Esophagus muscularis mucosa (tissue), 4 donors: ENCODE data around the gene ETF1. TPM values are rescaled to one million over a fixed set of nuclear protein-coding genes. Genes with fewer than 3 reads are reported as not detected.

Experiments used
- DNase-seq: peaks from one replicate; pipeline ENCODE4 v3.0.0-alpha.2; 2017; ENCODE audit errors: extremely low spot score
- H3K27ac ChIP-seq, 4 donors: fragments of 200-600 bp; sonication (generic); replicated peaks in 1 of 4; 1 replicate in 3 of 4; 2 replicates in 1 of 4; pipeline ENCODE4 v1.5.1; 2016 to 2019; ENCODE audit warnings: mild to moderate bottlenecking in 1 of 4
- H3K27me3 ChIP-seq, 4 donors: fragments of 200-600 bp; sonication (generic); one replicate each; pipeline versions ENCODE4 v1.5.1 to v1.6.0; 2016 to 2019
- H3K36me3 ChIP-seq, 4 donors: fragments of 200-600 bp; sonication (generic); one replicate each; pipeline ENCODE4 v1.5.1; 2016 to 2019
- H3K4me1 ChIP-seq, 4 donors: fragments of 200-600 bp; sonication (generic); one replicate each; pipeline ENCODE4 v1.5.1; 2016 to 2019
- H3K4me3 ChIP-seq, 4 donors: fragments of 200-600 bp; sonication (generic); 1 replicate in 2 of 4; 2 replicates in 2 of 4; pipeline ENCODE4 v1.5.1; 2016 to 2019; ENCODE audit warnings: mild to moderate bottlenecking in 4 of 4, moderate library complexity in 1 of 4
- H3K9me3 ChIP-seq, 4 donors: fragments of 200-600 bp; sonication (generic); 1 replicate in 3 of 4; 2 replicates in 1 of 4; pipeline ENCODE4 v1.5.1; 2016 to 2019
- CTCF ChIP-seq, 3 experiments: fragments of 200-600 bp in 2 of 3; fragments of 450-650 bp in 1 of 3; sonication (generic) in 2 of 3; IDR thresholded peaks; one replicate each; pipeline ENCODE4 v1.5.1; 2017 to 2019; ENCODE audit warnings: antibody characterized with exemption in 3 of 3, mild to moderate bottlenecking in 2 of 3, moderate library complexity in 1 of 3
- EP300 ChIP-seq: sonication (generic); formaldehyde crosslinking; IDR thresholded peaks from one replicate; pipeline ENCODE4 v1.6.1; 2017; ENCODE audit warnings: antibody characterized with exemption
- POLR2A ChIP-seq: fragments of 450-650 bp; IDR thresholded peaks from one replicate; pipeline ENCODE4 v1.6.1; 2017; ENCODE audit warnings: antibody characterized with exemption, moderate library complexity, mild to moderate bottlenecking, low read depth
- POLR2AphosphoS5 ChIP-seq, 2 donors: sonication (generic); formaldehyde crosslinking; IDR thresholded peaks; one replicate each; pipeline ENCODE4 v1.6.1; 2017; ENCODE audit warnings: antibody characterized with exemption in 2 of 2
- WGBS: methylation state at CpG from one replicate; pipeline ENCODE4 v1.1.5; 2018; 5-methylcytosine and 5-hydroxymethylcytosine counted together
- intact Hi-C: fragments of 100-400 bp; cut with DNase I; formaldehyde crosslinking; loops from one replicate; pipeline ENCODE4 v1.15.1; 2023
- total RNA-seq, 4 donors: library from RNA; depleted of rRNA; stranded (reverse); fragments of >200 nt; gene quantifications; one replicate each; pipeline versions ENCODE4 v1.1.0 to v1.2.1, GENCODE V29; 2016

ETF1 gene
- total RNA-seq, 4 donors from 2014 or later: 90.5 to 154 (median 111) TPM

- Histone ChIP-seq H3K9me3 (no peaks in the 10 kb centered on the region), H3K4me3 (peak overlapping the region; percentile 63 to 92 (median 76)), H3K27me3 (no peaks in the 10 kb centered on the region), H3K4me1 (peaks cover 20 to 43% (median 31%) of the 10 kb centered on the region in 4 donors), H3K36me3 (peaks cover 22 to 44% (median 39%) of the 10 kb centered on the region in 4 donors), H3K27ac (peak overlapping the region; percentile 91 to 98 (median 94))
- DNase-seq: no peak
- TF ChIP-seq POLR2A (no peak), EP300 (no peak), POLR2AphosphoS5 (IDR thresholded peaks at IDR 0.05) (no peak), CTCF (IDR thresholded peaks at IDR 0.05) (no peak)
- intact Hi-C loops: loop anchor here (5.0 kb wide), 1 partner anchor 688 kb away; no protein-coding TSS in a partner anchor
- WGBS: 1% methylated on average over 15 of the region's 18 CpGs
Measured at GRCh38 chr5:138574744-138575193, 31.7 kb upstream of the ETF1 start.

DNA sequence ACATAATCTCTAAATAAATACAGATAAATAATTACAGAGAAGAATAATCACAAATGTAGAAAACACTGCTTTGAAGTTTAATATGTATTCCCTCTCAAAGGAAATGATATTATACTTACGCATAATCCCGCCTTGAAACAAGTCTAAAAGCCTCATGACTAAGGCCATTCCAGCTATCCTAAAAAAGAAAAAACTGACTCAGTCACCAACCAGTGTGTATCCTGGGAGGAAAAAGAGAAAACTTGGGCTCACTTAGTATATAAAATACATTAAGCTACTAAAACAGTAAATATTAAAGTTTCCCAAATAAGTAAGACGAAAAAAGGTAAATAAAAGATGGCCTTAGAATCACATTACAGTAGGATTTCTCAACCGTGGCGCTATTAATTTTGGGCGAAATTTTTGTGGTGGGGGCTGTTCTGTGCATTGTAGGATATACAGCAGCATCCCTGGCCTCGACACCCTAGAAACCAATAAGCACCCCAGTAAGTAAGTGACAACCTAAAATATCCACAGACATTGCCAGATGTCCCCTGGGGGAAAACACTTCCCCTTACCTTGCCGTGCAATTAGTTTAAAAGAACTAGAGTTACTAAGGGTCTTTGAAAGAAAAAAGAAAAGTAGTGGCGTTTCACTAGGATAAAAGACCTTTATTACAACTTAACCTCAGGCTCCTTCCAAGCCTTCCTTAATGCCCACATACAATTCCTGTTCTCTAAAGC, 31.1 kb upstream of the ETF1 start:
- H3K27ac ChIP-seq: peak overlapping the region; percentile 91 to 98 (median 94)

DNA sequence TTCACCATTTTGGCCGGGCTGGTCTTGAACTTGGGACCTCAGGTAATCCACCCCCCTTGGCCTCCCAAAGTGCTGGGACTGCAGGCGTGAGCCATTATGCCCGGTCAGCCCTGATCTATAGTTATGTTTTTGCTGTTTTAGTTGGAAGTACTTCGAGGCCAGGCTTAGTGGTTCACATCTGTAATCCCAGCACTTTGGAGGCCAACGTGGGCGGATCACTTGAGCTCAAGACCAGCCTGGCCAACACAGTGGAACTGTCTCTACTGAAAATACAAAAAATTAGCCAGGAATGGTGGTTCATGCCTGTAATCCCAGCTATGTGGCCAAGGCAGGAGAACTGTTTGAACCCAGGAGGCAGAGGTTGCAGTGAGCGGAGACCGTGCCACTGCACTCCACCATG, 30.2 kb upstream of the ETF1 start:
- H3K9me3 ChIP-seq: no peaks in the 10 kb centered on the region
- no peak for TF ChIP-seq POLR2A
- H3K4me1 ChIP-seq: peaks cover 20 to 43% (median 38%) of the 10 kb centered on the region in 4 donors
- WGBS: 86% methylated on average over 8 of the region's 8 CpGs
- H3K27me3 ChIP-seq: no peaks in the 10 kb centered on the region
- no peak for DNase-seq
- H3K27ac ChIP-seq: no peak overlapping the region
- no peak overlapping the region for H3K4me3 ChIP-seq
- intact Hi-C loops: no loop called here
- H3K36me3 ChIP-seq: peaks cover 34 to 60% (median 54%) of the 10 kb centered on the region in 4 donors

More for the DNA sequence above, 31.1 kb upstream of the ETF1 start:
- H3K9me3 ChIP-seq: no peaks in the 10 kb centered on the region
- intact Hi-C loops: no loop called here
- H3K4me3 ChIP-seq: peak overlapping the region; percentile 63 to 92 (median 76)
- H3K27me3 ChIP-seq: no peaks in the 10 kb centered on the region
- WGBS: 47% methylated on average over 9 of the region's 9 CpGs
- DNase-seq: no peak
- no peak for TF ChIP-seq CTCF (IDR thresholded peaks at IDR 0.05)
- no peak for TF ChIP-seq POLR2AphosphoS5 (IDR thresholded peaks at IDR 0.05)
- peaks cover 20 to 45% (median 37%) of the 10 kb centered on the region in 4 donors for H3K4me1 ChIP-seq
- peaks cover 29 to 51% (median 46%) of the 10 kb centered on the region in 4 donors for H3K36me3 ChIP-seq

DNA sequence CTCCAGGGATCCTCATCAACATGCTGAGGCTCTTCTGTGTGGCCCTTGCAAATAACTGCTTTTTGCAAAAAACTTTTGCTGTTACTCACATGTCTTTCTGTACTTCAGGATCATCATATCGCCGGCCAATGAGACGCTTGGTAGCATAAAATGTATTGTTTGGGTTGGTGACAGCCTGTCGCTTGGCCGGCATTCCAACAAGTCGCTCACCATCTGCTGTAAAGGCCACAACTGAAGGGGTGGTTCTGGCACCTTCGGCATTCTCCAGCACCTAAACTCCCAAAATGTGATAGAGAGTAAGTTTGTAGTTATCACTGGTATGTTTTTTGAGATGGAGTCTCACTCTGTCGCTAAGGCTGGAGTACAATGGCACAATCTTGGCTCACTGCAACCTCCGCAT, 27.8 kb upstream of the ETF1 start:
- Histone ChIP-seq H3K9me3 (no peaks in the 10 kb centered on the region), H3K36me3 (peaks cover 57 to 83% (median 77%) of the 10 kb centered on the region in 4 donors), H3K27me3 (no peaks in the 10 kb centered on the region), H3K27ac (no peak overlapping the region), H3K4me1 (peaks cover 17 to 38% (median 32%) of the 10 kb centered on the region in 4 donors), H3K4me3 (no peak overlapping the region)
- 87% methylated on average over 7 of the region's 9 CpGs for WGBS
- TF ChIP-seq POLR2A (no peak), POLR2AphosphoS5 (IDR thresholded peaks at IDR 0.05) (no peak), CTCF (IDR thresholded peaks at IDR 0.05) (no peak), EP300 (no peak)
- intact Hi-C loops: no loop called here
- no peak for DNase-seq

- intact Hi-C loops: no loop called here
- Histone ChIP-seq H3K4me3 (no peak overlapping the region), H3K9me3 (no peaks in the 10 kb centered on the region), H3K27ac (no peak overlapping the region), H3K4me1 (peaks cover 16 to 37% (median 32%) of the 10 kb centered on the region in 4 donors), H3K36me3 (peaks cover 68 to 94% (median 88%) of the 10 kb centered on the region in 4 donors), H3K27me3 (no peaks in the 10 kb centered on the region)
- TF ChIP-seq POLR2A (no peak), POLR2AphosphoS5 (IDR thresholded peaks at IDR 0.05) (no peak)
- WGBS: 95% methylated on average over 7 of the region's 7 CpGs
- no peak for DNase-seq
Measured at GRCh38 chr5:138569782-138570181, 26.7 kb upstream of the ETF1 start.
